Measurements from ENCODE around the gene PI4K2A. TPM values are rescaled to one million over a fixed set of nuclear protein-coding genes. Genes with fewer than 3 reads are reported as not detected.
A peak's percentile ranks its signal among the peaks of the same experiment; 100 is the strongest.

The PI4K2A gene
- total RNA-seq, 1 experiment from 2014 or later = 23.5 TPM

DNA sequence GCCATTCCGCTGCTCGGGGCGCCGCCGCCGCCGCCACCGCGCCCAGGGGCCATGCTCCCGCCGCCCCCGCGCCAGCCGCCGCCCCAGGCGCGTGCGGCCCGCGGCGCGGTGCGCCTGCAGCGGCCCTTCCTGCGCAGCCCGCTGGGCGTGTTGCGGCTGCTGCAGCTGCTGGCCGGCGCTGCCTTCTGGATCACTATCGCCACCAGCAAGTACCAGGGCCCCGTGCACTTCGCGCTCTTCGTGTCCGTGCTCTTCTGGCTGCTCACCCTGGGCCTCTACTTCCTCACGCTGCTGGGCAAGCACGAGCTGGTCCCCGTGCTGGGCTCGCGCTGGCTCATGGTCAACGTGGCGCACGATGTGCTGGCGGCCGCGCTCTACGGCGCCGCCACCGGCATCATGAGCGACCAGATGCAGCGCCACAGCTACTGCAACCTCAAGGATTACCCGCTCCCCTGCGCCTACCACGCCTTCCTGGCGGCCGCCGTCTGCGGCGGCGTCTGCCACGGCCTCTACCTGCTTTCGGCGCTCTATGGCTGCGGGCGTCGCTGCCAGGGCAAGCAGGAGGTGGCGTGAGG lies 73.4 kb downstream of the PI4K2A start:
- Mint-ChIP-seq H3K4me3 (ENCODE audit: unreplicated experiment) (peak overlapping the region; percentile 97), H3K27ac (ENCODE audit: low read depth, unreplicated experiment) (peak overlapping the region; percentile 92), H3K4me1 (ENCODE audit: insufficient read depth, unreplicated experiment) (peaks cover 59% of the 10 kb centered on the region), H3K9me3 (ENCODE audit: unreplicated experiment) (no peaks in the 10 kb centered on the region), H3K36me3 (ENCODE audit: insufficient read depth, unreplicated experiment) (peaks cover 30% of the 10 kb centered on the region), H3K27me3 (ENCODE audit: insufficient read depth, unreplicated experiment) (no peaks in the 10 kb centered on the region)
- TF ChIP-seq CTCF (IDR thresholded peaks at IDR 0.05; ENCODE audit: unreplicated experiment) = no peak
- intact Hi-C loops (cut with micrococcal nuclease) = no loop called here
- BruUV-seq (replicated peaks) = no TSS peak
- ChIA-PET POLR2A (interaction anchor here (1.0 to 20.1 kb wide), 9 partner anchors 11 to 217 kb away, joined by 3 to 915 read pairs (median 9); partner anchors contain the start of genes ANKRD2, AVPI1, PI4K2A and ZFYVE27), CTCF (interaction anchor here (0.6 to 21.1 kb wide), 7 partner anchors 10 to 78 kb away, joined by 3 to 847 read pairs (median 4); partner anchors contain the start of genes AVPI1 and ZFYVE27)
- DNase-seq (ENCODE audit: unreplicated experiment) = peak; percentile 59

DNA sequence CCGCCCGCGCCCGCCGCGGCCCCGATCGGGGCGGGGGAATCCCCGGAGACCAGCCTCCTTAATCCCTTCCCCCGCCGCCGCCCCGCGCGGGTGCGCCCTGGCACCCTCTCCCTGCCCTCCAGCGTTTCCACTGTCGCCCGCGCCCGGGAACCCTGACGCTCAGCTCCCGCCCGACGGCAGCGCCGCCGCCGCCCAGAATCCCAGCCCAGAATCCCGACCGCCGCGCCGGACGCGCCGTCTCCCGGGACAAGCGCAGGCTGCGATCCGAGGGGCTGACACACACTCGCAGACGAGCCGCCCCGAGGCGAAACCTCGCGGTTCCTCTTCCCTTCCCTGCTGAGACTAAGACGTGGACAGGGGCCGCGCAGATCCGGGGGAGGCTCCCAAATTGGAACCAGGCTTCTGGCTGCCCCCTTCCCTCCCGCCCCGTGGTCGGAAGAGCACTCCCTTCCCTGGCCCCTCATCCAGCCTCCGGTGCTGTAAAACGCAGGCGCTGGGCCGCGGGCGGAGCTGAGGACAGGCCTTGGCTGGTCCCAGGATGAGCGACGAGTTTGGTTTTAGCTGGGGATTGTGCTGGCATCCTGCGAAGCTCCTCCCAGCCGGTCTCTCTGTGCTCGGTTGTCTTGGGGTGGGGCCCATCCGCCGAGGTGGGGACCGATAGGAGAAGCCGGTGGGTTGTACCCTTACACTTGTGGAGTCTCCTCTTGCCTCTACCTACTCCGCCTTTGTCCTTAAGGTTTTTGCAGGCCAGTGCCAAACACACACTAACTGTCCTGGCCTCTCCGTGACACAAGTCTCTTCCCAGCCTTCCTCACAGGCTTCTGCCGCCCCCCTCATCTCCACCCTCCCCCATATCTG lies 74.2 kb downstream of the PI4K2A start:
- no peak for TF ChIP-seq CTCF (IDR thresholded peaks at IDR 0.05; ENCODE audit: unreplicated experiment)
- Mint-ChIP-seq H3K27me3 (ENCODE audit: insufficient read depth, unreplicated experiment) (no peaks in the 10 kb centered on the region), H3K4me3 (ENCODE audit: unreplicated experiment) (peak overlapping the region; percentile 97), H3K27ac (ENCODE audit: low read depth, unreplicated experiment) (peak overlapping the region; percentile 92), H3K36me3 (ENCODE audit: insufficient read depth, unreplicated experiment) (peaks cover 31% of the 10 kb centered on the region), H3K4me1 (ENCODE audit: insufficient read depth, unreplicated experiment) (peaks cover 60% of the 10 kb centered on the region), H3K9me3 (ENCODE audit: unreplicated experiment) (no peaks in the 10 kb centered on the region)
- CTCF ChIA-PET = interaction anchor here (0.6 to 21.1 kb wide), 9 partner anchors 11 to 251 kb away, joined by 3 to 847 read pairs (median 4); partner anchors contain the start of genes AVPI1 and ZFYVE27
- DNase-seq (ENCODE audit: unreplicated experiment) = peak; percentile 85
- no TSS peak for BruUV-seq (replicated peaks)
- POLR2A ChIA-PET = interaction anchor here (0.6 to 20.1 kb wide), 16 partner anchors 12 to 1945 kb away, joined by 3 to 915 read pairs (median 3); partner anchors contain the start of genes ANKRD2, AVPI1, ENTPD7 and PI4K2A
- intact Hi-C loops (cut with micrococcal nuclease) = no loop called here

GRCh38 chr10:97715259-97715874 lies 74.9 kb downstream of the PI4K2A start:
- Mint-ChIP-seq H3K4me3 (ENCODE audit: unreplicated experiment) (peak overlapping the region; percentile 97), H3K27me3 (ENCODE audit: insufficient read depth, unreplicated experiment) (no peaks in the 10 kb centered on the region), H3K27ac (ENCODE audit: low read depth, unreplicated experiment) (peak overlapping the region; percentile 92), H3K4me1 (ENCODE audit: insufficient read depth, unreplicated experiment) (peaks cover 60% of the 10 kb centered on the region), H3K9me3 (ENCODE audit: unreplicated experiment) (no peaks in the 10 kb centered on the region), H3K36me3 (ENCODE audit: insufficient read depth, unreplicated experiment) (peaks cover 34% of the 10 kb centered on the region)
- TSS peak; percentile 49 for BruUV-seq (replicated peaks)
- intact Hi-C loops (cut with micrococcal nuclease) = no loop called here
- ChIA-PET POLR2A (interaction anchor here (0.6 to 20.1 kb wide), 12 partner anchors 13 to 1944 kb away, joined by 3 to 915 read pairs (median 4); partner anchors contain the start of genes AVPI1, ENTPD7, PI4K2A and SLC25A28), CTCF (interaction anchor here (0.7 to 21.1 kb wide), 5 partner anchors 12 to 33 kb away, joined by 4 to 847 read pairs (median 5); partner anchors contain the start of genes AVPI1 and ZFYVE27)
- DNase-seq (ENCODE audit: unreplicated experiment) = no peak
- no peak for TF ChIP-seq CTCF (IDR thresholded peaks at IDR 0.05; ENCODE audit: unreplicated experiment)

Measured in MCF 10A (cell line).